PC-9 (cell line): ENCODE results near the gene CARMIL3. TPM values are rescaled to one million over a fixed set of nuclear protein-coding genes. Genes with fewer than 3 reads are reported as not detected.

Experiments used
- BruUV-seq: library from RNA; stranded (reverse); fragments of 400-500 nt; replicated peaks from 2 replicates; lab custom pipeline; 2021; lab: Mats Ljungman, UMichigan
- CTCF ChIA-PET: fragments of 300-600 bp; sonication (Branson Sonifier 250); formaldehyde crosslinking; loops from one replicate; lab custom pipeline; 2022; ENCODE audit warnings: antibody characterized with exemption; lab: Charles Lee
- POLR2A ChIA-PET: fragments of 300-600 bp; sonication (Branson Sonifier 250); formaldehyde crosslinking; loops from one replicate; lab custom pipeline; 2022; ENCODE audit warnings: antibody characterized with exemption; ENCODE audit not compliant: unreplicated experiment; lab: Charles Lee
- DNase-seq, 2 experiments: peaks; one replicate each; pipeline versions ENCODE4 v3.0.0 to v3.0.0-alpha.2; 2015 to 2022; ENCODE audit warnings: mixed read lengths in 1 of 2
- H2AFZ ChIP-seq: fragments of 200-600 bp; sonication (generic); 2 replicates; pipeline ENCODE4 v1.8.1; 2017; ENCODE audit warnings: antibody characterized with exemption
- H3F3A ChIP-seq: fragments of 200-600 bp; sonication (generic); 2 replicates; pipeline ENCODE4 v1.8.1; 2017; ENCODE audit warnings: antibody characterized with exemption, mild to moderate bottlenecking, low read depth; ENCODE audit not compliant: insufficient read depth
- H3K27ac ChIP-seq: fragments of 200-600 bp; sonication (generic); 2 replicates; pipeline ENCODE4 v1.6.1; 2016; ENCODE audit warnings: mixed run types
- H3K27me3 ChIP-seq: fragments of 200-600 bp; sonication (generic); 2 replicates; pipeline ENCODE4 v1.6.1; 2016; ENCODE audit warnings: low read depth, mixed run types; ENCODE audit not compliant: insufficient read depth
- H3K36me3 ChIP-seq: fragments of 200-600 bp; sonication (generic); 2 replicates; pipeline ENCODE4 v1.6.1; 2016; ENCODE audit warnings: low read depth, mixed run types
- H3K4me1 ChIP-seq: fragments of 200-600 bp; sonication (generic); replicated peaks from 2 replicates; pipeline ENCODE4 v1.6.1; 2016; ENCODE audit warnings: mixed run types; ENCODE audit not compliant: insufficient read depth
- H3K4me2 ChIP-seq: fragments of 200-600 bp; sonication (generic); 2 replicates; pipeline ENCODE4 v1.6.1; 2017; ENCODE audit warnings: mixed run types
- H3K4me3 ChIP-seq: fragments of 200-600 bp; sonication (generic); 2 replicates; pipeline ENCODE4 v1.6.1; 2016; ENCODE audit warnings: mixed run types
- H3K79me2 ChIP-seq: fragments of 200-600 bp; sonication (generic); 2 replicates; pipeline ENCODE4 v1.6.1; 2017; ENCODE audit warnings: low read depth, mixed run types
- H3K9me2 ChIP-seq: fragments of 200-600 bp; sonication (generic); 2 replicates; pipeline ENCODE4 v1.8.1; 2017; ENCODE audit warnings: mild to moderate bottlenecking; ENCODE audit not compliant: insufficient read depth
- H3K9me3 ChIP-seq: fragments of 200-600 bp; sonication (generic); 2 replicates; pipeline ENCODE4 v1.8.1; 2016; ENCODE audit warnings: low read depth; ENCODE audit not compliant: insufficient read depth
- H4K20me1 ChIP-seq: fragments of 200-600 bp; sonication (generic); 2 replicates; pipeline ENCODE4 v1.8.1; 2017; ENCODE audit not compliant: insufficient read depth
- EZH2 ChIP-seq: fragments of 200-600 bp; sonication (generic); IDR thresholded peaks from 2 replicates; pipeline ENCODE4 v1.8.0; 2017; ENCODE audit warnings: antibody characterized with exemption, low read depth
- intact Hi-C: fragments of 100-400 bp; cut with micrococcal nuclease; formaldehyde crosslinking; loops from one replicate; pipeline ENCODE4 v1.10.0; 2022; ENCODE audit not compliant: unreplicated experiment
- total RNA-seq: library from RNA; stranded (reverse); gene quantifications from 2 replicates; pipeline ENCODE4 v1.2.3, GENCODE V29; 2021
- TF ChIP-seq, protein P1 (sequence below): fragments of 200-600 bp; sonication (generic); conservative IDR thresholded peaks from 2 replicates; pipeline ENCODE4 v1.6.1; 2017; ENCODE audit warnings: mixed run types, antibody characterized with exemption, mild to moderate bottlenecking, moderate library complexity

CARMIL3 gene
- total RNA-seq, 1 experiment from 2014 or later: not detected

DNA sequence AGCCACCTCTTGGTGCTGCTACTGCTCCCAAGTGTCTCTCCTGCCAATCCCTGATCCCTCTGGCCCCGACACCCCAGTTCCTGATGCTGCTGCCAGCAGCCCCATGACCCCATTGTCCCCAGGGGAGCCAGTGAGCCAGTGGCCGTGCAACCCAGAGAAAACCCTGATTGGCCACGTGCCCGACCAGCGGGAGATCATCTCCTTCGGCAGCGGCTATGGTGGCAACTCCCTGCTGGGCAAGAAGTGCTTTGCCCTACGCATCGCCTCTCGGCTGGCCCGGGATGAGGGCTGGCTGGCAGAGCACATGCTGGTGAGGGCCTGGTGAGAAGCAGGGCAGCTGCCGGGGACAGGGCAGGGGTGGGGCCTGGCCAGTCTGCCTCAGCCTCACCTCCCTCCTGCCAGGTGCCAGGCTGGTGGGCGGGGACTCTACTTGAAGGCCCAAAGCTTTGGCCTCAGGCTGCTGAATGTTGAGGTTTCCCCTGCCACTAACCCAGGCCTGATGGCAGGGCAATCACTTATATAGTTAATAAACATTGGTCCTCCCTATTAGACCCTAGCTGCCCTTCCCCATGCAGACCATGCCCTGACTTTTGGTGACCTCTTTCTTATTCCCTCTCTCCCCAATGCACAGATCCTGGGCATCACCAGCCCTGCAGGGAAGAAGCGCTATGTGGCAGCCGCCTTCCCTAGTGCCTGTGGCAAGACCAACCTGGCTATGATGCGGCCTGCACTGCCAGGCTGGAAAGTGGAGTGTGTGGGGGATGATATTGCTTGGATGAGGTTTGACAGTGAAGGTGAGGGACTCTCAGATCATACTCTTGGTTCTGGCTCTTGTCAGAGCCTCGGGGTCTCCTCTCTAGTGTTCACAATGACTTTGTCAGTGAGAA is 47.4 kb downstream of the CARMIL3 start:
- Histone ChIP-seq H3K4me1 (peaks cover 4% of the 10 kb centered on the region; the same call in 1 of the 2 replicates), H3K9me2 (no peaks in the 10 kb centered on the region), H3K36me3 (no peaks in the 10 kb centered on the region), H3K27ac (no peak overlapping the region), H3K4me3 (no peak overlapping the region), H2AFZ (no peak overlapping the region), H3K79me2 (peaks cover 12% of the 10 kb centered on the region), H3K4me2 (no peak overlapping the region), H4K20me1 (no peaks in the 10 kb centered on the region), H3F3A (no peaks in the 10 kb centered on the region), H3K9me3 (no peaks in the 10 kb centered on the region), H3K27me3 (no peaks in the 10 kb centered on the region)
- no TSS peak for BruUV-seq
- DNase-seq: no peak
- no peak for TF ChIP-seq EZH2
- TF ChIP-seq, protein P1, sequence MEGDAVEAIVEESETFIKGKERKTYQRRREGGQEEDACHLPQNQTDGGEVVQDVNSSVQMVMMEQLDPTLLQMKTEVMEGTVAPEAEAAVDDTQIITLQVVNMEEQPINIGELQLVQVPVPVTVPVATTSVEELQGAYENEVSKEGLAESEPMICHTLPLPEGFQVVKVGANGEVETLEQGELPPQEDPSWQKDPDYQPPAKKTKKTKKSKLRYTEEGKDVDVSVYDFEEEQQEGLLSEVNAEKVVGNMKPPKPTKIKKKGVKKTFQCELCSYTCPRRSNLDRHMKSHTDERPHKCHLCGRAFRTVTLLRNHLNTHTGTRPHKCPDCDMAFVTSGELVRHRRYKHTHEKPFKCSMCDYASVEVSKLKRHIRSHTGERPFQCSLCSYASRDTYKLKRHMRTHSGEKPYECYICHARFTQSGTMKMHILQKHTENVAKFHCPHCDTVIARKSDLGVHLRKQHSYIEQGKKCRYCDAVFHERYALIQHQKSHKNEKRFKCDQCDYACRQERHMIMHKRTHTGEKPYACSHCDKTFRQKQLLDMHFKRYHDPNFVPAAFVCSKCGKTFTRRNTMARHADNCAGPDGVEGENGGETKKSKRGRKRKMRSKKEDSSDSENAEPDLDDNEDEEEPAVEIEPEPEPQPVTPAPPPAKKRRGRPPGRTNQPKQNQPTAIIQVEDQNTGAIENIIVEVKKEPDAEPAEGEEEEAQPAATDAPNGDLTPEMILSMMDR: no peak
- CTCF ChIA-PET: no interaction called here
- POLR2A ChIA-PET: interaction anchor here (0.6 kb wide), 1 partner anchor 466 kb away, joined by 3 read pairs; no protein-coding TSS in a partner anchor
- intact Hi-C loops: no loop called here

DNA sequence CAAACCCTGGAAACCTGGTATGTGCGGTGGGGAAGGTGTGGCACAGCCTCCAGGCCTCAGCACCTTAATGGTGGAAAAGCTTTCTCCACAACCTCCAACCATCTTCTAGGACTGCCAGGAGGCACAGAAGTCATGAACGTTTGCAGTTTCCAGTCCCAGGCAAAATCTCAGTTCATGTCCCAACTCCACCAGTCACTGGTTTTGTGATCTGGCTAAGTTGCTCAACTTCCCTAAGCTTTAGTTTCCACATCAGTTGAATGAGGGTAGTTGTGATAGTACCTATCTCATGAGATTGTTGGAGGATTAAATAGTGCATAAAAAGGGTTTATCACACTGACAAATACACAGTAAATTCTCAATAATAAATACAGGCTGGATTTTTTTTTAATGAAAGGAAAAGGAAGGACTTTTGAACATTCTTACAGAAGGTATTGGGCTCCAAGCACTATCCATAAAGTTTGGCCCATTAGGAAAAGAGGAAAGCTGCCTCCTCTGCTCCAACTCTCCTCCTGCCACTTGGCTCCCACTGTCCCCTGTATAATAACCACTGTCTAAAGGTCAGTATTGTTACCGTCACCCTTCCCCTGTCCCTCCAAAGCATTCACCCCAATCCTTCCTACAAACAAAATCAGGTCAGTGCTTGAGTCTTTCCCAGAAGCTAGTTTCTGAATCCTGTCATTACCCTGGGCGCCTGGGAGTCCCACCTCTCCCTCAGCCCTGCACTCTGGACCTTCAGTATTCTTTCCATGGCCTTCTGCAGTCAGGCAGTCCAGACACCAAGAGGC is 48.6 kb downstream of the CARMIL3 start:
- no peak for TF ChIP-seq EZH2
- TF ChIP-seq, protein P1: no peak
- no peak overlapping the region for H2AFZ ChIP-seq
- no peaks in the 10 kb centered on the region for H3F3A ChIP-seq
- peaks cover 4% of the 10 kb centered on the region; the same call in 1 of the 2 replicates for H3K4me1 ChIP-seq
- H3K36me3 ChIP-seq: no peaks in the 10 kb centered on the region
- no peak overlapping the region for H3K4me2 ChIP-seq
- H3K79me2 ChIP-seq: peaks cover 5% of the 10 kb centered on the region
- ChIA-PET POLR2A (no interaction called here), CTCF (no interaction called here)
- H3K9me3 ChIP-seq: no peaks in the 10 kb centered on the region
- H4K20me1 ChIP-seq: no peaks in the 10 kb centered on the region
- H3K27ac ChIP-seq: no peak overlapping the region
- H3K4me3 ChIP-seq: no peak overlapping the region
- no peaks in the 10 kb centered on the region for H3K9me2 ChIP-seq
- intact Hi-C loops: no loop called here
- no peaks in the 10 kb centered on the region for H3K27me3 ChIP-seq
- no TSS peak for BruUV-seq
- DNase-seq: no peak

DNA sequence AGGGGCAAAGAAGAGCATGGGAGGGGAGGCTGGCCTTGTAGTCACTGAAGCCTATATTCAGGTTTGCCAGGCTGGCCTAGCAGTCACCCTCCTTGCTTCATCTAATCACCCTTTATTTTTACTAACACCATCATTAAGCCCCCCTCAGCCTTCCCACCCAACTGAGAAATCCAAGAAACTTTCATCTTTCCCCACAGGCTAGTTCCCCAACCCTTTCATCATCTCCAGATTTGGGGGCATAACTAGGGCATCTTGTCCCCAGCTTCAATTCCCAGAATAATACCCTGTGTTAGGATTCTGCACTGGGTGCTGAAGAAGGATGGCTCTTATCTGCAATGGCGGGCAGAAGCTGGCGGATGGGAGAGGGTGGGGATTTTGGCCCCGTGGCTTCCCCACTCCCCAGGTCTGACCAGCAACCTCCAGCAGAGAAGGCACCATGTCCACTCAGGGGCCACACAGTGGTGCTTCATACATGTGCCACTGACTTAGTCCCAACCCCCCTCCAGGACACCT is 49.2 kb downstream of the CARMIL3 start:
- DNase-seq: no peak
- Histone ChIP-seq H3K9me3 (no peaks in the 10 kb centered on the region), H4K20me1 (no peaks in the 10 kb centered on the region), H2AFZ (no peak overlapping the region), H3K27me3 (no peaks in the 10 kb centered on the region), H3K4me1 (no peaks in the 10 kb centered on the region), H3K4me3 (no peak overlapping the region), H3K9me2 (no peaks in the 10 kb centered on the region), H3K27ac (no peak overlapping the region), H3F3A (no peaks in the 10 kb centered on the region), H3K36me3 (no peaks in the 10 kb centered on the region), H3K4me2 (no peak overlapping the region), H3K79me2 (no peaks in the 10 kb centered on the region)
- TF ChIP-seq, protein P1: no peak
- no peak for TF ChIP-seq EZH2
- POLR2A ChIA-PET: no interaction called here
- intact Hi-C loops: no loop called here
- BruUV-seq: no TSS peak
- CTCF ChIA-PET: no interaction called here
